HEK293 (cell line): ENCODE results near the gene MEIKIN.

Experiments used
- CTCF ChIA-PET: fragments of 350-600 bp; formaldehyde crosslinking; extraction: SDS; loops from one replicate; lab custom pipeline; 2021; ENCODE audit warnings: antibody characterized with exemption; lab: Yijun Ruan, JAX
- POLR2A ChIA-PET: fragments of 300-600 bp; formaldehyde crosslinking; extraction: SDS; loops from one replicate; lab custom pipeline; 2020; ENCODE audit warnings: antibody characterized with exemption, inconsistent platforms; lab: Yijun Ruan, JAX
- H3K27ac ChIP-seq: fragments of 200-500 bp; sonication (Bioruptor generic); 2 replicates; pipeline ENCODE4 v1.5.1; 2014; ENCODE audit warnings: low read depth, low read length, control low read depth, inconsistent platforms; ENCODE audit errors: extremely low read depth
- H3K36me3 ChIP-seq, 2 experiments: fragments of 200-500 bp in 1 of 2; sonication (Bioruptor generic) in 1 of 2; 1 replicate in 1 of 2; 2 replicates in 1 of 2; pipeline ENCODE4 v1.5.1; 2014 to 2017; ENCODE audit warnings: inconsistent platforms in 2 of 2, low read length in 2 of 2; ENCODE audit not compliant: control insufficient read depth in 2 of 2, insufficient read depth in 1 of 2
- H3K4me1 ChIP-seq: fragments of 200-500 bp; sonication (Bioruptor generic); 2 replicates; pipeline ENCODE4 v1.5.1; 2014; ENCODE audit warnings: mild to moderate bottlenecking, low read length, inconsistent platforms; ENCODE audit not compliant: control insufficient read depth, insufficient read depth
- H3K4me3 ChIP-seq: 2 replicates; pipeline ENCODE4 v1.5.1; 2011; ENCODE audit warnings: low read depth, mild to moderate bottlenecking, control low read depth, low read length, moderate library complexity
- H3K9me3 ChIP-seq: fragments of 200-500 bp; sonication (Bioruptor generic); 2 replicates; pipeline ENCODE4 v1.5.1; 2014; ENCODE audit warnings: low read depth, low read length, inconsistent platforms; ENCODE audit not compliant: control insufficient read depth, insufficient read depth
- INSM2 ChIP-seq: fragments of 450-650 bp; formaldehyde crosslinking; IDR thresholded peaks from 2 replicates; pipeline ENCODE4 v1.5.1; 2016; ENCODE audit warnings: missing biosample characterization, missing genetic modification characterization
- KLF1 ChIP-seq: fragments of 450-650 bp; formaldehyde crosslinking; IDR thresholded peaks from 2 replicates; pipeline ENCODE4 v1.5.1; 2016; ENCODE audit warnings: missing biosample characterization, missing genetic modification characterization
- KLF10 ChIP-seq: fragments of 450-650 bp; IDR thresholded peaks from 2 replicates; pipeline ENCODE4 v1.5.1; 2018; ENCODE audit warnings: missing biosample characterization, mild to moderate bottlenecking, missing genetic modification characterization
- KLF7 ChIP-seq: fragments of 450-650 bp; formaldehyde crosslinking; IDR thresholded peaks from 2 replicates; pipeline ENCODE4 v1.5.1; 2016; ENCODE audit warnings: missing biosample characterization, missing genetic modification characterization, borderline replicate concordance
- MEIS1 ChIP-seq: sonication (generic); formaldehyde crosslinking; IDR thresholded peaks from 2 replicates; pipeline ENCODE4 v1.8.1; 2022; ENCODE audit warnings: missing genetic modification reagents, mild to moderate bottlenecking, borderline replicate concordance
- PATZ1 ChIP-seq: fragments of 450-650 bp; formaldehyde crosslinking; IDR thresholded peaks from 2 replicates; pipeline ENCODE4 v1.5.1; 2016; ENCODE audit warnings: missing biosample characterization, missing genetic modification characterization
- PRDM2 ChIP-seq: fragments of 450-650 bp; formaldehyde crosslinking; IDR thresholded peaks from 2 replicates; pipeline ENCODE4 v1.5.1; 2016; ENCODE audit warnings: missing biosample characterization, missing genetic modification characterization, borderline replicate concordance
- SP7 ChIP-seq: fragments of 450-650 bp; formaldehyde crosslinking; IDR thresholded peaks from 2 replicates; pipeline ENCODE4 v1.5.1; 2016; ENCODE audit warnings: missing biosample characterization, missing genetic modification characterization
- ZBTB11 ChIP-seq: fragments of 450-650 bp; formaldehyde crosslinking; conservative IDR thresholded peaks from 2 replicates; pipeline ENCODE4 v1.5.1; 2016; ENCODE audit warnings: low read depth, missing biosample characterization, missing genetic modification characterization
- ZNF114 ChIP-seq: fragments of 450-650 bp; formaldehyde crosslinking; IDR thresholded peaks from 2 replicates; pipeline ENCODE4 v1.5.0; 2017; ENCODE audit warnings: missing biosample characterization, missing genetic modification characterization
- ZNF132 ChIP-seq: fragments of 450-650 bp; formaldehyde crosslinking; IDR thresholded peaks from 2 replicates; pipeline ENCODE4 v1.5.1; 2017; ENCODE audit warnings: missing biosample characterization, missing genetic modification characterization, borderline replicate concordance
- ZNF19 ChIP-seq: fragments of 450-650 bp; formaldehyde crosslinking; IDR thresholded peaks from 2 replicates; pipeline ENCODE4; 2016; ENCODE audit warnings: missing biosample characterization, missing genetic modification characterization, low read depth
- ZNF239 ChIP-seq: fragments of 450-650 bp; formaldehyde crosslinking; IDR thresholded peaks from 2 replicates; pipeline ENCODE4 v1.5.1; 2016; ENCODE audit warnings: missing biosample characterization, missing genetic modification characterization
- ZNF248 ChIP-seq: fragments of 450-650 bp; formaldehyde crosslinking; IDR thresholded peaks from 2 replicates; pipeline ENCODE4 v1.5.1; 2017; ENCODE audit warnings: missing biosample characterization, missing genetic modification characterization
- ZNF266 ChIP-seq: fragments of 450-650 bp; formaldehyde crosslinking; IDR thresholded peaks from 2 replicates; pipeline ENCODE4 v1.5.1; 2016; ENCODE audit warnings: missing biosample characterization, missing genetic modification characterization, low read depth
- ZNF529 ChIP-seq: fragments of 450-650 bp; formaldehyde crosslinking; IDR thresholded peaks from 2 replicates; pipeline ENCODE4 v1.5.1; 2017; ENCODE audit warnings: missing genetic modification characterization, missing biosample characterization; ENCODE audit not compliant: insufficient replicate concordance
- ZNF585B ChIP-seq: fragments of 450-650 bp; formaldehyde crosslinking; IDR thresholded peaks from 2 replicates; pipeline ENCODE4 v1.5.1; 2016; ENCODE audit warnings: missing biosample characterization, missing genetic modification characterization
- ZNF624 ChIP-seq: fragments of 450-650 bp; formaldehyde crosslinking; IDR thresholded peaks from 2 replicates; pipeline ENCODE4 v1.5.1; 2017; ENCODE audit warnings: missing biosample characterization, missing genetic modification characterization
- ZNF626 ChIP-seq: fragments of 450-650 bp; sonication (Bioruptor Pico); formaldehyde crosslinking; IDR thresholded peaks from 2 replicates; pipeline ENCODE4 v1.5.1; 2018; ENCODE audit warnings: missing biosample characterization, missing genetic modification characterization, inconsistent platforms
- ZNF658 ChIP-seq: fragments of 450-650 bp; formaldehyde crosslinking; IDR thresholded peaks from 2 replicates; pipeline ENCODE4; 2016; ENCODE audit warnings: missing biosample characterization, missing genetic modification characterization
- ZNF660 ChIP-seq: fragments of 450-650 bp; IDR thresholded peaks from 2 replicates; pipeline ENCODE4 v1.5.1; 2018; ENCODE audit warnings: missing biosample characterization, mild to moderate bottlenecking, missing genetic modification characterization
- ZNF692 ChIP-seq: fragments of 450-650 bp; formaldehyde crosslinking; IDR thresholded peaks from 2 replicates; pipeline ENCODE4 v1.5.1; 2016; ENCODE audit warnings: missing biosample characterization, missing genetic modification characterization

MEIKIN gene

GRCh38 chr5:131914472-131914871 lies 31.0 kb downstream of the MEIKIN start:
- TF ChIP-seq ZNF585B (tag by site-specific recombination) (no peak), KLF1 (tag by site-specific recombination) (no peak), KLF7 (no peak), MEIS1 (CRISPR knock-in tag) (no peak), ZNF658 (no peak), ZNF626 (tag by site-specific recombination) (no peak), ZNF132 (tag by site-specific recombination) (no peak), ZNF248 (tag by site-specific recombination) (no peak), ZBTB11 (no peak), KLF10 (tag by site-specific recombination) (no peak), ZNF660 (tag by site-specific recombination) (no peak), SP7 (tag by site-specific recombination) (no peak)
- no peaks in the 10 kb centered on the region for H3K36me3 ChIP-seq
- POLR2A ChIA-PET = no interaction called here
- no peak overlapping the region for H3K27ac ChIP-seq
- H3K9me3 ChIP-seq = no peaks in the 10 kb centered on the region
- no peak overlapping the region for H3K4me3 ChIP-seq
- CTCF ChIA-PET = interaction anchor here (0.6 kb wide), 1 partner anchor 89 kb away, joined by 3 read pairs; no protein-coding TSS in a partner anchor
- no peaks in the 10 kb centered on the region for H3K4me1 ChIP-seq

- no peaks in the 10 kb centered on the region for H3K36me3 ChIP-seq
- no peaks in the 10 kb centered on the region for H3K9me3 ChIP-seq
- no peak overlapping the region for H3K4me3 ChIP-seq
- TF ChIP-seq ZNF529 (tag by site-specific recombination) (no peak), ZNF692 (tag by site-specific recombination) (no peak), ZNF624 (tag by site-specific recombination) (no peak), PRDM2 (tag by site-specific recombination) (no peak), INSM2 (tag by site-specific recombination) (no peak), ZNF19 (no peak), ZNF239 (tag by site-specific recombination) (no peak), ZNF266 (tag by site-specific recombination) (no peak), ZNF114 (tag by site-specific recombination) (no peak), PATZ1 (tag by site-specific recombination) (no peak)
- H3K4me1 ChIP-seq = no peaks in the 10 kb centered on the region
- ChIA-PET POLR2A (no interaction called here), CTCF (interaction anchor here (0.5 kb wide), 1 partner anchor 475 kb away, joined by 3 read pairs; no protein-coding TSS in a partner anchor)
- H3K27ac ChIP-seq = no peak overlapping the region
Observed at GRCh38 chr5:131913603-131914002, 31.9 kb downstream of the MEIKIN start.
